Posterior vena cava (tissue), 2 donors: Measurements from ENCODE around the gene SEBOX. TPM values are rescaled to one million over a fixed set of nuclear protein-coding genes. Genes with fewer than 3 reads are reported as not detected.

Experiments
- microRNA-seq, 2 donors: library from miRNA; unstranded; fragments of <30 nt; microRNA quantifications; one replicate each; pipeline ENCODE4 v1.2.0, GENCODE V29; 2020 to 2021; ENCODE audit warnings: borderline microRNAs expressed in 2 of 2
- total RNA-seq, 2 donors: library from RNA; stranded (reverse); fragmentation: NEBNext Ultra II Directional; extraction: Animal tissue kit (Norgen Biotek cat#: 25700); gene quantifications; one replicate each; pipeline ENCODE4 v1.2.1, GENCODE V29; 2021
- donor health status: DM: yes; HTN: yes; CAD: no.
- donor health status: DM: yes; HTN: yes; CAD: no.

SEBOX gene
- total RNA-seq, 2 donors from 2014 or later = not detected

Small RNA genes within 50 kb of the gene (microRNA-seq; reads per million reads assigned to microRNA genes)
- 0.78 to 0.97 reads per million in 2 donors for gene MIR4723

Other genes with a start within 250 kb of the SEBOX start
- gene TMEM97, start 46.0 kb downstream of the SEBOX start, total RNA-seq = 1 to 10 TPM; 2.7 to 4.3 TPM
- 10 to 100 TPM; 28.3 to 34.9 TPM for gene IFT20, start 29.7 kb downstream of the SEBOX start, total RNA-seq
- gene TNFAIP1, start 29.4 kb downstream of the SEBOX start, total RNA-seq = 10 to 100 TPM; 39.7 to 45.9 TPM
- 10 to 100 TPM; 53.5 to 54.4 TPM for gene POLDIP2, start 7.7 kb downstream of the SEBOX start, total RNA-seq
- 1 to 10 TPM; 1.8 to 5.4 TPM for gene VTN, start 5.1 kb upstream of the SEBOX start, total RNA-seq
- gene SARM1, start 6.5 kb upstream of the SEBOX start, total RNA-seq = 10 to 100 TPM; 15.0 to 16.1 TPM
- gene SLC46A1, start 41.0 kb upstream of the SEBOX start, total RNA-seq = 10 to 100 TPM in 1 of 2 donors, 1 to 10 TPM in 1; 6.0 to 10.6 TPM
- gene SLC13A2, start 108.4 kb upstream of the SEBOX start, total RNA-seq = under 1 TPM in 1 of 2 donors, not detected in 1; 0.14 TPM
- gene FOXN1, start 141.1 kb upstream of the SEBOX start, total RNA-seq = not detected
- gene UNC119, start 187.4 kb upstream of the SEBOX start, total RNA-seq = 10 to 100 TPM; 12.9 to 15.6 TPM
- gene PIGS, start 206.3 kb upstream of the SEBOX start, total RNA-seq = 10 to 100 TPM; 27.6 to 33.8 TPM
- 1 to 10 TPM; 6.9 to 8.4 TPM for gene ALDOC, start 211.7 kb upstream of the SEBOX start, total RNA-seq
- gene SPAG5, start 233.8 kb upstream of the SEBOX start, total RNA-seq = 1 to 10 TPM; 1.8 to 1.9 TPM
- 10 to 100 TPM in 1 of 2 donors, 1 to 10 TPM in 1; 4.7 to 10.1 TPM for gene RSKR, start 249.0 kb upstream of the SEBOX start, total RNA-seq